Cardiac septum (tissue), 1 donor: ENCODE results near the gene ADGRA3. TPM values are rescaled to one million over a fixed set of nuclear protein-coding genes. Genes with fewer than 3 reads are reported as not detected.
"Not testable (repeated sequence)": the region's sequence is repeated elsewhere in the genome, so short reads cannot be mapped to it uniquely, and the experiment has no call there.

Experiments used
- DNase-seq: peaks from one replicate; pipeline ENCODE4 v3.0.0-alpha.2; 2020; ENCODE audit warnings: low spot score
- intact Hi-C: fragments of 100-400 bp; cut with DNase I; formaldehyde crosslinking; loops from one replicate; pipeline ENCODE4 v1.14.0; 2022
- total RNA-seq: library from RNA; stranded (reverse); fragmentation: NEBNext Ultra II Directional; extraction: Animal tissue kit (Norgen Biotek cat#: 25700); gene quantifications from one replicate; pipeline ENCODE4 v1.2.1, GENCODE V29; 2021
- donor health status: DM: no; HTN: no; CAD: no.

ADGRA3 gene
- total RNA-seq, 1 donor from 2014 or later, result 23.3 TPM

DNA sequence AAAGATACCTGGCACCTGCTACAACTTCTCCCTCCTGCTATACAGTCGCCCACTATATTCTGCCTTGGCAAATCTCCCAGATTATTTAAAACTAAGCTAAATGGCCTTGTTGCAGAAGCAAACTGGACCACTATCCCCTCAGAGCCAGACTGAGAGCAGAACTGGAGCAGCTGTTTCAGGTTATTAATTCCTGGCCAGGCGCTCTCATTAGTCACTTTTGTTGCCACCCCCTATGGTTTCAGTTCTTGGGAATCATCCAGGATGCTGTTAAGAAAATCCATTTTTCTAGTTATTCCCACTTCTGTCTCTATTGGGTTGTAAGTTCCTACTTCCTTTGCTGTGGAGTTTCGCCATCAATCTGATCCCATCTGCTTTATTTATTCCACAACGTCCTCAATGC lies 30.1 kb downstream of the ADGRA3 start:
- intact Hi-C loops, result no loop called here

DNA sequence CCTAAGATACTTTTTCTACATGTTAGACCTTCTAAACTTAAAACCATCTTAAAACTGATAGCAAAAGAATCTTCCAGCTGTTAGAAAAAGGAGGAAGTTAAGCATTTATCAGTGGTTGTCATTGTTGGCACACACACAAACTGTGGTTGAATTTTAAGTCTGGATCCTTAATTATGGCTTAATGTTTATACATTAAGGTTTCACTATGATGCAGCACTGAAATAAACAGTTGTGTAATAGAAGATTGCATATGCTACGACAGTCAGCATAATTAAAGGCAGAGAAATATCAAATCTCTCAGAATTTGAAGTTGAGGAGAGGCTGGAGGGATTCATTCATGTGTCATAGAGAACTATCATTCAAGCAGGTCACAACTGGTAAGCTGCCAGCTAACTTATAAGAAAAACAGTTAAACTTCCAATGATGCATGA lies 32.3 kb downstream of the ADGRA3 start:
- no peak for DNase-seq
- intact Hi-C loops, result no loop called here

More for the DNA sequence above, 30.1 kb downstream of the ADGRA3 start:
- DNase-seq, result no peak

DNA sequence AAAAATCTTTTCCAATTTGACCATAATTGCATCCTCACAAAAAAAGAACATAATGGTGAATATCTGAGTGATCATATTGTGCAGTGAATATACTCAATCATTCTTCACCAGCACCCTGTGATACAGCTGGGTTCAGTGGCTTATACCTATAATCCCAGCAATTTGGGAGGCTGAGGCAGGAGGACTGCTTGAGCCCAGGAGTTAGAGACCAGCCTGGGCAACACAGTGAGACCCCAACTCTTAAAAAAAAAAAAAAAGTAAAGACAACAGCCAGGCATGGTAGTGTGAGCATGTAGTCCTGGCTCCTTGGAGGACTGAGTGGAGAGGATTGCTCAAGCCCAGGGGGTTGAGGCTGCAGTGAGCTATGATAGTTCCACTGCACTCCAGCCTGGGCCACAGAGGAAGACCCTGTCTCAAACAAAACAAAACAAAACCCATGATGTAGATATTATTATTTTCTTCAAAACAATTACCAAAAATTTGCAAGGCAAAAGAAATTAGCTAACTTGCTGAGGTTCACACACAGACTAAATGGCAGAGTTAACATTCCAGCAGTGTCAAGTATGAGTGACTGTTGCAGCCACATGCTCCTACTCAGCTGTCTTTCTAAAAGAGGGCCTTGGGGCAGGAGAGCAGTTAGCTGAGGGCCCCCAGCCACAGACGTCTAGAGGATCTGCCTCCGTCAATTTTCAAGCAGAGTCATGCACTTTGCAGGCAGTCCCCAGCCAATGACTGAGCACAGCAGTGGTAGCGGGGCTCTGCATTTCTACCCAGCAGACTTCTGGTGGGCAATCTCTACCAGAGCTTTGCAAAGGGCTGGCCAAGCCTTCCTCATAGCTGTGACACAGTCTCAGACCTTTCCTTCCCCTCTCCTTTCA lies 33.4 kb downstream of the ADGRA3 start:
- intact Hi-C loops, result no loop called here
- no peak for DNase-seq

DNA sequence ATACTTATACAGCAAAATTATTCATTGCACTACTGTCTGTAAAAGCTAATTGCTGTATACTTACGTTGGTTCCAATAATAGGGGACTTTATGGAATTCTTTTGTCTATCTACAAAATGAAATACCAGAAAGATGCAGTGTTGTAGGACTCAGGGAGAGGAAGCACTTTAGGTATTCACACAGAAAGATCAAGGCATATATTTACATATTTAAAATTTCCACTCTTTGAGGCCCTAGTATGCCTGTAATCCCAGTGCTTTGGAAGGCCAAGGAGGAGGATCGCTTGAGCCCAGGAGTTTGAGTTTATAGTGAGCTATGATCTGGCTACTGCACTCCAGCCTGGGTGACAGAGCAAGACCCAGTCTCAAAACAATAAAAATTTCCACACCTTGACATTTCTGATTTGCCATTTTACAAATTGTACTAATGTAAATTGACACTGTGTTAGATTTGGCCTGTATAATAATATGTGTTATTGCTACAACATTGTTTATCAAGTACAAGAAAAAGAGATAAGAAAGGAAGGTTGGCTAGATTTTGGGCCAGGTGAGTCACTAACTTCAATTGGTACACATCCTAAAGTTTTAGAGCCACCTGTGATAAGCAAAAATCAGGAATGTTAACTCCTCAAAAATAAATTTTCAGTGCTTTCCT lies 35.1 kb downstream of the ADGRA3 start:
- DNase-seq, result no peak
- intact Hi-C loops, result no loop called here

DNA sequence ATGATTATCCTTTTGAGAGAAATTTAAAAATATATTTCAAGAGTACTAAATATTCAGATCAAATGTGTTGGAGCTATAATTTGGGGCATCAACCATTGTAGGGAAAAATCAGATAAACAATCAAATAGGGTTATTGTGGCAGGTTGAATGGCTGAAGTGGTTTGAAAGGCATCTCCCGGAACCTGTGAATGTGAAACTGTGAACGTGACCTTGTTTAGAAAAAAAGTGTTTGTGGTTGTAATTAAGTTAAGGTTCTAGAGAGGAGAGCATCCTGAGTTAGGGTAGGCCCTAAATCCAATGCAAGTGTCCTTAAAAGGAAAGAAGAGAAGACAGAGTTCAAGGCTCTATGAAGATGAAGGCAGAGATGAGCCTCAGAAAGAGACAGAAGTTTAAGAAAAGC lies 37.4 kb downstream of the ADGRA3 start:
- intact Hi-C loops, result no loop called here
- DNase-seq, result no peak

DNA sequence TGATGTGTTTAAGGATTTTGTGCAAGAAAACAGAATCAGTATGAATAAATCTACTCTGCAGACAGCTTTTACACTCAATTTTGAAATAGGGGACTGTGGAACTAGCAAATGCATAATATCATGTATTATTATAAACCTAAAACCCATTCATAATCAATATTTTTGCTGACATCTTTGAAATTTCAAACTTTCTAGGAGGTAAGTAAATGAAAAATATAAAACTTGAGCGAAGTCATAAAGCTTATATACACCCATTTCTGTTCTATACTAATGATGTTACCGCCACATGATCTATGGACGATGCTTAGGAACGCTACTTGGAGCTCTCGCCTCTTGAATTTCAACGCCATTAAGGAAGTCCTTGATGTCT lies 38.1 kb downstream of the ADGRA3 start:
- no peak for DNase-seq
- intact Hi-C loops, result no loop called here

DNA sequence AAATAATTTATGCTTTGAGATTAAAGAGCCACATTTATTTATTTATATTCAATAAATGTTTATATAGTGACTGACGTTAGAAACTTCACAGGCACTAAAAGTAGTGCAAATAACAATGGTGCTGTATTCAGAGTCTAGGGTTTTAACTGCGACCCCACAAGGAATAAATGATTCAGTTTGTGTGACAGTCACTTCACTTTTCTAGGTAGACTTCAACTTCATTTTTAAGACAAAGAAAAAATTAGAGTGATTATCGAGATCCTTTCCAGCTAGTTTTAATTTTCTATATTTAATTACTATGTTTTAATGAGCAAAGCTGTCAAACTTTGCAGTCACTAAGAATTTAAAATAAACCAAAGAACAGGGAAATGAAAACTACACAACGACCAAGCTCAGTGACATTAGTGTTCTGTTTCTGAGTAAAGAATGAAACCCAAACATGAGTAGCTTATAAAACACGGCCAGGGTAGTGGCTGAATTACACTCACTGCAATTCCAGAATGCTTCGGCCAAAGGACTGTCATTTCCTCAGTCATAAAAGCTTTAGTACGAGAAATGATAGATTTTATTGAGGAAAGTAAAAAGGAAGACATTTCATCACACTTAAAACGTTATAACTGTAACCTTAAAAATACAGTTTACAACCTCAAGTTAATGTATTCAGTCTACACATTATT lies 38.6 kb downstream of the ADGRA3 start:
- DNase-seq, result no peak
- intact Hi-C loops, result no loop called here

DNA sequence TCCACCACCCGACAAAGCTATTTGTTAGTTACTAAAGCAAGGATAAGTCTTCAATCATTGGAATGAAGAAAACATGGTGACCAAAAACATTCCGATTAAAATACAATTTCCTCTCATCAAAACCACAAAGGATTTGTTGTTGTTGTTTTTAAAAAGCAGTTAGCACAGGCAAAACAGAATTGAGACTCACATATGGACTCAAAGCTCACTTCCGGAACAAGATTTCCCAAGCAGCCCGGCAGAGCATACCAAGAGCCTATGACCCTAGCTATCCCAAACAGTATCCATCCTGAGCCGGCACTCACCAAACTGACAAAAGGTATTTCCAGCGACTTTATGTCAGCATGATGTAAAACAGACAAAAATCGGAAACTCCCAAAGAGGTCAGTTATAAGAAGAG lies 39.9 kb downstream of the ADGRA3 start:
- no peak for DNase-seq
- intact Hi-C loops, result no loop called here

DNA sequence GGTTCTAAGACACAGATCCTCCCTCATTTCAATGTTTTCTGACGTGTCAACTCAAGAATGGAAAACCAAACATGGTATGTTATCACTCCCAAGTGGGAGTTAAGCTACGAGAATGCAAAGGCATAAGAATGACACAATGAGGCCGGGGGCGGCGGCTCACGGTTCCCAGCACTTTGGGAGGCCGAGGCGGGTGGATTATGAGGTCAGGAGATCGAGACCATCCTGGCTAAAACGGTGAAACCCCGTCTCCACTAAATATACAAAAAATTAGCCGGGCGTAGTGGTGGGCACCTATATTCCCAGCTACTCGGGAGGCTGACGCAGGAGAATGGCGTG lies 40.6 kb downstream of the ADGRA3 start:
- DNase-seq, intact Hi-C loops: not testable (repeated sequence)

DNA sequence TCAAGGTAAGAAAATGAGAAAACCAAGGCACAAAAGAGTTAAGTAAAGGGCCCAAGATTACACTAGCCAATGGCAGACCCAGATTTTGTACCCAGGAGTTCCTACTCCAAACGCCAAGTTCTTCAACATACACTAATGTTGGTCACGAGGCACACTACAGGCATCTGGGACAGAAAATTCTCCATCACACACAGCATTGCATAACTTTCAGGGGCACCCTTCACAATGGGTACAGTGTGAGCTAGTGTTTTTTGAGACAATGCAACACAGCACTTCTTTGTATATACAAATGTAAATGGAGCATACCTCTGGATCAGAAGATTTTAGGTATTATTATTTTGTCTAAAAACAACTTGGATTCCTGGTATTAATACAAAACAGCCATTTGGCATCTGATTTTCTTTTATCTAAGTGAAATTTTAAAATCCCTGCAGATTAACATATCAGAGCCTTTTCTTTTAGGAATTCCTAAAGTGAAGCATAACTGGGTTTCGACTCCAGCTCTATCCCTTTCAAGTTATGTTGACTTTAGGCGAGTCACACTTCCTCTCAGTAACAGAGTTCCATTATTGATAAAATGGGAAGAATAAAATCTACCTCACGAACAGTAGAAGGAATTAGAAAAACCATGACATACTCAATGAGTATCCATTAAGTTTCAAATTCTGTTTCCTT lies 41.1 kb downstream of the ADGRA3 start:
- intact Hi-C loops, result no loop called here

DNA sequence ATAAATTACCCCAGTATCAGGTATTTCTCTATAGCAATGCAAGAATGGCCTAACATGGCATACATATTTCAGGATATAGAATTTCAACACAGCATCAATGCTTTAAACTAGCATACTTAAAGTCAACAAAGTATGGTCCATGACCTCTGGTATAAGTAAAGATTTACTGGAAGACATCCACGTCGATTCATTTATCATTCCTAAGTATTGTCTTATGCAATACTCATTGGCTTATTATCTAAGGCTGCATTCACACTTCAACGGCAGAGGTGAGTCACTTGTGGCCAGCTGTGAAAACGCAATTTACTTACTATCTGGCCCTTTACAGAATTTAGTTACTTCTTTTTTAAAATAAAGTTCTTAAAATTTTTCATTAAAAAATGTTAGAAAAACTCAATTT lies 42.6 kb downstream of the ADGRA3 start:
- intact Hi-C loops, result no loop called here
- DNase-seq, result no peak

More for the DNA sequence above, 41.1 kb downstream of the ADGRA3 start:
- no peak for DNase-seq

DNA sequence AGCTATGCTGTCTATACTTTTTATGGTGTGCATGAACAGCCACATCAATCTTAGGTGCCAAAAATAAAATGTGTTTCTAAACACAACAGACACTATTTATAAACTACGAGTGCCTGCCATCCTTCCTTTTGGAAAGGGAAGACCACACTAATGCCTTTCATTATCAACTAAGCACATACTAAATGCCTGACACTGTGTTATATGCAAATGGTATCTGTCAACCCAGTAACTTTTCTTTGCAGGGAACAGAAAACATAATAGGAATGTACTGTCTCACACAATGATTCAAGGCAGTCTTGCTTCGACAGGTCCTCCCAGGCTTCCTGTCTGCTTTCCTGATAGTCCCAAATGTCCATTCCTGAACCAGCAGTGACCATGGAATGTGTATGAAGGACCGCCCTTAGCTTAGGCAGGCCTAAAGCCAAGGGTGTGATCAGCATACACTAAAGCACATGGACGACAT lies 43.8 kb downstream of the ADGRA3 start:
- intact Hi-C loops, result loop anchor here (2.0 kb wide), 1 partner anchor 43 kb away; no protein-coding TSS in a partner anchor
- no peak for DNase-seq

DNA sequence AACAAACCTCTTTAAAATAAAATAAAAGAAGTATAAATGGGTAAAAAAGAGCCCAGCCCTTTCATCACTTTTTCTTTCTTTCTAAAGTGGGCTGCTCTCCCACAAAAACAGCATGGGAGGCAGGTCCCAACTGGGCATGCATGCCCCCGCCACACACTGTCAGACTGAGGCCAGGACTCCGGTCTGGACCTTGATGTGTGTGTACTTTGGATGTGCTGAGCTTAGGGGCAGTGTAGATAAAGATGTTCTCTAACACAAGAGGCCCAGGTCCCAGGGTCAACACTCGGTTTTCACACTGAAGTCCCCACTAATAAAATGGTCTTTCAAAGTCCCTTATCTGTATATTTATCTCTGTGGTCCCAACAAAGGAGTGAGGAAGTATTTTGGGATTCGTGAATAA lies 44.4 kb downstream of the ADGRA3 start:
- intact Hi-C loops, result loop anchor here (2.0 kb wide), 1 partner anchor 43 kb away; no protein-coding TSS in a partner anchor
- no peak for DNase-seq

DNA sequence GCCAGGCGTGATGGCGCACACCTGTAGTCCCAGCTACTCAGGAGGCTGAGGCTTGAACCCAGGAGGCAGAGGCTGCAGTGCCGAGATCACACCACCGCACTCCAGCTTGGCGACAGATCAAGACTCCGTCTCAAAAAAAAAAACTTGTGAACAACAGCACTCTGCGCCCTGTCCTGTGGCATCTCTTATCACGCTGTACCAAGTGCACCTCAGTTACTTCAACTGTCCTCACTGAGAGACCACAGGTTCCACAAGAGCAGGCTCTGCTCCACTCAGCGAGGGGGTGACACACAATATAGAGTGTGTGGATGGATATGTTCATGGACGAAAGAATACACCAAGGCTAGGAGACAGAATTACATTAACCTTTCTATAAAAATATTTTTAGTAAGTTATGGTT lies 49.3 kb downstream of the ADGRA3 start:
- no peak for DNase-seq
- intact Hi-C loops, result no loop called here

DNA sequence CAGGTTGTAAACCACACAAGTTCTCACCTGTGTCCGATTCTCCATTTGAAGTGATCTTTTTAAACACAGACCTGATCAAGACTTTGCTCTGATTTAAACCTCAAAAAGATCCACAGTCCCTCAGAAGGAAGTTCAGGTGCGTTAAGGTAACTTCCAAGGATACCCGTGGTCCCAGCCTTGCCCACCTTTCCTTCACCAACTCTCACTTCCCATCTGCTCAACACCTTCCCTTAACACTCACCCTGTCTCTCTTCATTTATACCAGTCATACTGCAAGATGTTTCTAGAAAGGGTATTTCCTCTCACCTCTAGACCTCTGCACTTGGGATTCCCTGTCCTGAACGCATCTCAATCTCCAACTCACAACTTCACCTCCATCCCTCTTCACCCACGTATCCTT lies 49.9 kb downstream of the ADGRA3 start:
- no peak for DNase-seq
- intact Hi-C loops, result no loop called here

DNA sequence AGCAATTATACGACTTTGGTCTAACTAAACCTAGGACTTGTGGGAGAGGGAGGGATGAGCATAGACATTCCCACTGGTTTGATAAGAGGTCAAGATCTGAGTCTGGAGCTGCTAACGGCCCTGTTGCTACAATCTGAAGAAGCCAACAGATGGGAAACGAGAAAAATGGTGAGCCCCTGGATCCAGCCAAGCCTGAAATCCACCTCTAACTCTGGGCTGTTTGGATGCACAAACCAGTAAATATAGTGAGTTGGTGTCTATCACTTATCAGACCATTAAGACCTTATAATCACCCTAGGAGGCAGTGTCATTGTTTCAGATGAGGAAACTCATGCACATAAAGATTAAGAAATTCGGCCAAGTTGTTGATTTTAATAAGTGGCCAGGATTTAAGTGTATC lies 50.5 kb downstream of the ADGRA3 start:
- DNase-seq, result no peak
- intact Hi-C loops, result no loop called here

DNA sequence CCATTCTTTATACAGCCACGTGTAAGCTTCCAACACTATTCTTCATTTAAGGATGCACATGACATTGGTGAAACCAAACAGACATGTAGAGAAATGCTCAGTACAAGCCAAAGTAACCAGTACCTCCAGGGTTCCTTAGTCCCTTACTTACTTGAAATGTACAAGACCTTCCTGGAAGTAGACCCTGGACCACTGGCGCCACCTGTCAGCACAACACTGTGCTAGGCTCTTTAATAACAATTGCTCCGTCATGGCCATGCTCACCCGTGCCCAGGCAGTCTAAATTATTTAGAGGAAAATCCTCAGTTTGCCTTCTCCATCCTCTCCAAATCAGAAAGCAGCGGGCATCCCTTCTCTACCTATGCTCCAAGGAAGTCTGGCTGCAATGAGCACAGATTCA lies 52.7 kb downstream of the ADGRA3 start:
- no peak for DNase-seq
- intact Hi-C loops, result no loop called here

DNA sequence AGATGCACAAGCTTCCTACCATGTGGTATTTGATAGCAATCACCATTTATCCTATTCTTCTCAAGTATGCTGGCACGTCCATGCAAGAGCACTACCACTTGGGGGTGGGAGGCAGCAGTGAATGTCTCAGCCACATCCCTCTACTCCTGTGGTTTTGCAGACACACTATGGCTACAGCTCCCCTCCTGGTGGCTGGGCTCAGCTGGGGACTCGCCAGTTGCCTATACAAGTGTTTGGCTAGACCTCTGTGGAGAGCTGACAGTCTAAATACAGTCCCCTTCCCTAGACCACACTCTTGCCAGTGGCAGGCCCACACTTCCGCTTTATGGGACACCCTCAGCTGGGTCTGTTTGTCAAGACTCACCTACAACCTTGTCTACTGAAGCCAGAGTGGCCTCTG lies 53.2 kb downstream of the ADGRA3 start:
- DNase-seq, result no peak
- intact Hi-C loops, result no loop called here

DNA sequence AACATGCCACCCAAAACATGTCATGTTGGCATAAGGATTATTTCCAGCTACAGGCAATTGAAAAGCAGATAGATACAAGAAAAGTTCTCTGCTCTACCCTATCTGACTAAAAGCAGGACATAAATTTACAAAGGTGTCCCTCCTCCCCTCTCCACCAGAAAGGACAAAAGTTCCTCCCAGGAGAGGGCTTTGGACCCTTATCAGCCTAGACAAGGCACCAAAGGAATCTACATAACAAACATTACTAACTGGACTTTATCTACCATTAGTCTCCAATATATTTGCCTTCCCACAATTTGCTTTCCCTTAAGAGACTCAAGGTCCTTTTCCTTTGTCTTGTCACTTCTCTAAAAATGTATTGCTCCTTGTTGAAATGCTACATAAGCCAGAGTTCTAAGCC lies 55.6 kb downstream of the ADGRA3 start:
- intact Hi-C loops, result no loop called here

DNA sequence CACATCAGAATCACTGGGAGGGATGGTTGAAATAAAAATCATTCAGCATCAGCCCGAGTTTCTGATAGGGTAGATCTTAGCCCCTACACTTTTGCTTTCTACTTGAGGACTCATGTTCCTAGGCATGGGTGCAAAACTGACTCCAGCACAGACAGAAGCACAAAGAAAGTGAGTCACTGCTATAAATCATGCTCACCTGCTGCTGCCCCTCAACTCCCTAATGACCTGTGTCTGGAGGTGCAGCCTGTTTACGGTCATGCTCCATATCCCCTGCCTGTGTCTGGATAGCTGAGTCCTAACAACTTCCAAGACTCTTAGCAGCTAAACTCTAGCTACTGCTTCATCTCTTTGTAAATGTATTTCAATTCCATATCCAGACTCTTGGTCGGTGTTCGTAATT lies 57.8 kb downstream of the ADGRA3 start:
- intact Hi-C loops, result no loop called here
- no peak for DNase-seq

More for the DNA sequence above, 55.6 kb downstream of the ADGRA3 start:
- DNase-seq, result no peak
